H9 (cell line): ENCODE results near the gene EPO. TPM values are rescaled to one million over a fixed set of nuclear protein-coding genes. Genes with fewer than 3 reads are reported as not detected.

ENCODE experiments used
- DNase-seq: peaks from one replicate; pipeline ENCODE4 v3.0.0-alpha.2; 2017
- H2AFZ ChIP-seq: one replicate; pipeline ENCODE4 v1.6.1; 2013; ENCODE audit warnings: mild to moderate bottlenecking, low read length, control low read depth, moderate library complexity
- H2AK5ac ChIP-seq: 2 replicates; pipeline ENCODE4 v1.6.1; 2013; ENCODE audit warnings: low read length, control low read depth, mixed read lengths; ENCODE audit not compliant: insufficient read length
- H2BK120ac ChIP-seq: one replicate; pipeline ENCODE4 v1.6.1; 2013; ENCODE audit warnings: low read depth, mild to moderate bottlenecking, low read length, control low read depth, inconsistent platforms; ENCODE audit not compliant: poor library complexity, severe bottlenecking
- H2BK12ac ChIP-seq: 2 replicates; pipeline ENCODE4 v1.6.1; 2013; ENCODE audit warnings: low read length, control low read depth, mixed read lengths, low read depth; ENCODE audit not compliant: insufficient read length
- H2BK15ac ChIP-seq: 2 replicates; pipeline ENCODE4 v1.6.1; 2013; ENCODE audit warnings: low read depth, low read length, control low read depth
- H2BK20ac ChIP-seq: one replicate; pipeline ENCODE4 v1.6.1; 2013; ENCODE audit warnings: low read depth, mild to moderate bottlenecking, low read length, control low read depth, inconsistent platforms; ENCODE audit not compliant: poor library complexity, severe bottlenecking
- H2BK5ac ChIP-seq: 2 replicates; pipeline ENCODE4 v1.6.1; 2013; ENCODE audit warnings: low read length, control low read depth, mixed read lengths; ENCODE audit not compliant: insufficient read length
- H3K14ac ChIP-seq: 2 replicates; pipeline ENCODE4 v1.6.1; 2013; ENCODE audit warnings: low read length, control low read depth; ENCODE audit not compliant: insufficient read depth
- H3K18ac ChIP-seq: 2 replicates; pipeline ENCODE4 v1.6.1; 2013; ENCODE audit warnings: low read depth, mild to moderate bottlenecking, mixed read lengths, low read length, control low read depth; ENCODE audit not compliant: insufficient read length
- H3K23ac ChIP-seq: 2 replicates; pipeline ENCODE4 v1.6.1; 2013; ENCODE audit warnings: low read length, control low read depth, mixed read lengths, low read depth; ENCODE audit not compliant: insufficient read length
- H3K23me2 ChIP-seq: 2 replicates; pipeline ENCODE4 v1.6.1; 2013; ENCODE audit warnings: low read depth, mild to moderate bottlenecking, mixed read lengths, low read length, control low read depth; ENCODE audit not compliant: insufficient read length, poor library complexity, severe bottlenecking
- H3K27ac ChIP-seq: 2 replicates; pipeline ENCODE4 v1.5.1; 2013; ENCODE audit warnings: low read length, control low read depth, mixed read lengths, low read depth; ENCODE audit not compliant: insufficient read length
- H3K27me3 ChIP-seq: 2 replicates; pipeline ENCODE4 v1.6.1; 2013; ENCODE audit warnings: low read length, control low read depth, inconsistent platforms; ENCODE audit not compliant: insufficient read depth
- H3K4ac ChIP-seq: 2 replicates; pipeline ENCODE4 v1.6.1; 2013; ENCODE audit warnings: low read depth, mild to moderate bottlenecking, control low read depth, inconsistent platforms, low read length, moderate library complexity
- H3K4me1 ChIP-seq: 2 replicates; pipeline ENCODE4 v1.6.1; 2013; ENCODE audit warnings: low read length, control low read depth, inconsistent platforms; ENCODE audit not compliant: insufficient read depth
- H3K4me2 ChIP-seq: 2 replicates; pipeline ENCODE4 v1.6.1; 2013; ENCODE audit warnings: low read length, control low read depth, mixed read lengths; ENCODE audit not compliant: insufficient read length, insufficient read depth
- H3K56ac ChIP-seq: 2 replicates; pipeline ENCODE4 v1.6.1; 2013; ENCODE audit warnings: low read depth, mild to moderate bottlenecking, mixed read lengths, low read length, control low read depth; ENCODE audit not compliant: insufficient read length
- H3K79me1 ChIP-seq: 2 replicates; pipeline ENCODE4 v1.6.1; 2013; ENCODE audit warnings: low read depth, mild to moderate bottlenecking, moderate library complexity, low read length, control low read depth, inconsistent platforms; ENCODE audit not compliant: insufficient read depth, poor library complexity, severe bottlenecking
- H3K79me2 ChIP-seq: 2 replicates; pipeline ENCODE4 v1.6.1; 2013; ENCODE audit warnings: low read length, control low read depth, inconsistent platforms; ENCODE audit not compliant: insufficient read depth
- H3K9ac ChIP-seq: 2 replicates; pipeline ENCODE4 v1.6.1; 2013; ENCODE audit warnings: low read length, control low read depth, mixed read lengths; ENCODE audit not compliant: insufficient read length; ENCODE audit errors: extremely low read depth
- H3K9me3 ChIP-seq: one replicate; pipeline ENCODE4 v1.6.1; 2013; ENCODE audit warnings: low read depth, low read length, inconsistent platforms; ENCODE audit not compliant: control insufficient read depth
- H3T11ph ChIP-seq: one replicate; pipeline ENCODE4 v1.6.1; 2013; ENCODE audit warnings: mild to moderate bottlenecking, low read length, control low read depth, inconsistent platforms
- H4K20me1 ChIP-seq: one replicate; pipeline ENCODE4 v1.6.1; 2013; ENCODE audit not compliant: control insufficient read depth, insufficient read length, insufficient read depth
- H4K5ac ChIP-seq: 2 replicates; pipeline ENCODE4 v1.6.1; 2013; ENCODE audit warnings: low read depth, mild to moderate bottlenecking, mixed read lengths, low read length, control low read depth; ENCODE audit not compliant: insufficient read length
- H4K8ac ChIP-seq: replicated peaks from 2 replicates; pipeline ENCODE4 v1.6.1; 2013; ENCODE audit warnings: low read length, control low read depth, mixed read lengths, low read depth; ENCODE audit not compliant: insufficient read length
- H4K91ac ChIP-seq: 2 replicates; pipeline ENCODE4 v1.6.1; 2013; ENCODE audit warnings: low read depth, mild to moderate bottlenecking, moderate library complexity, mixed read lengths, low read length, control low read depth; ENCODE audit not compliant: insufficient read length
- H3K27ac Mint-ChIP-seq, 3 experiments: 2 replicates in 2 of 3; 3 replicates in 1 of 3; pipeline ENCODE4 v1.8.0; 2020 to 2021; ENCODE audit warnings: mixed read lengths in 3 of 3, mild to moderate bottlenecking in 1 of 3, moderate library complexity in 1 of 3
- H3K27me3 Mint-ChIP-seq: 2 replicates; pipeline ENCODE4 v1.8.0; 2021; ENCODE audit warnings: low read depth, mild to moderate bottlenecking, moderate library complexity, mixed read lengths
- H3K36me3 Mint-ChIP-seq, 3 experiments: 2 replicates in 2 of 3; 3 replicates in 1 of 3; pipeline ENCODE4 v1.8.0; 2020 to 2021; ENCODE audit warnings: low read depth in 3 of 3, mixed read lengths in 3 of 3; ENCODE audit not compliant: insufficient read depth in 1 of 3
- H3K4me1 Mint-ChIP-seq, 2 experiments: 2 replicates each; pipeline ENCODE4 v1.8.0; 2020; ENCODE audit warnings: mixed read lengths in 2 of 2
- H3K4me3 Mint-ChIP-seq, 2 experiments: 2 replicates in 1 of 2; 3 replicates in 1 of 2; pipeline ENCODE4 v1.8.0; 2020 to 2021; ENCODE audit warnings: mild to moderate bottlenecking in 2 of 2, mixed read lengths in 2 of 2, moderate library complexity in 1 of 2
- H3K9me3 Mint-ChIP-seq, 2 experiments: 2 replicates in 1 of 2; 3 replicates in 1 of 2; pipeline ENCODE4 v1.8.0; 2020; ENCODE audit warnings: mild to moderate bottlenecking in 2 of 2, mixed read lengths in 2 of 2, moderate library complexity in 1 of 2
- CTCF ChIP-seq: fragments of 200-600 bp; sonication (generic); conservative IDR thresholded peaks from 3 replicates; pipeline ENCODE4 v1.8.0; 2021; ENCODE audit warnings: antibody characterized with exemption, mild to moderate bottlenecking
- WGBS: extraction: QIAGEN DNeasy Blood & Tissue Kit; methylation state at CpG from one replicate; pipeline ENCODE4 v1.1.7; 2013; ENCODE audit warnings: missing lambda C conversion rate, low lambda C conversion rate, mixed read lengths; ENCODE audit not compliant: insufficient read length; ENCODE audit errors: extremely low coverage; 5-methylcytosine and 5-hydroxymethylcytosine counted together
- total RNA-seq: library from RNA; stranded (reverse); gene quantifications from 2 replicates; pipeline ENCODE4 v1.2.1, GENCODE V29; 2021

EPO gene
- total RNA-seq, 1 experiment from 2014 or later: 0.44 TPM

GRCh38 chr7:100676501-100677306 lies 43.6 kb upstream of the EPO start:
- Histone ChIP-seq H4K91ac (no peak overlapping the region), H3K14ac (no peak overlapping the region), H4K8ac (no peak overlapping the region), H2BK5ac (no peak overlapping the region), H2BK120ac (no peak overlapping the region), H3K79me1 (no peaks in the 10 kb centered on the region), H2AK5ac (no peak overlapping the region), H2AFZ (no peak overlapping the region), H3K27ac (no peak overlapping the region), H2BK20ac (no peak overlapping the region), H3K4me2 (no peak overlapping the region), H3K56ac (no peak overlapping the region), H4K20me1 (no peaks in the 10 kb centered on the region), H3K9me3 (no peaks in the 10 kb centered on the region), H3K79me2 (no peaks in the 10 kb centered on the region), H3T11ph (no peak overlapping the region), H2BK12ac (no peak overlapping the region), H4K5ac (no peak overlapping the region), H3K18ac (no peak overlapping the region), H3K4me1 (no peaks in the 10 kb centered on the region), H2BK15ac (no peak overlapping the region), H3K4ac (no peak overlapping the region), H3K9ac (no peak overlapping the region), H3K27me3 (no peaks in the 10 kb centered on the region), H3K23me2 (peaks cover 20% of the 10 kb centered on the region), H3K23ac (no peak overlapping the region)
- Mint-ChIP-seq H3K9me3 (no peaks in the 10 kb centered on the region), H3K4me1 (peaks cover 6 to 21% of the 10 kb centered on the region in 2 experiments), H3K4me3 (peak overlapping the region; percentile 61 to 80), H3K27ac (peak overlapping the region in 2 of 3 experiments; percentile 29 to 57; a peak in 2 of 7 replicates), H3K27me3 (peaks cover 18% of the 10 kb centered on the region), H3K36me3 (peaks cover 10 to 39% (median 36%) of the 10 kb centered on the region in 3 experiments; a peak in 6 of 7 replicates)
- no peak for DNase-seq
- no peak for TF ChIP-seq CTCF
- WGBS: no CpG with 5 or more reads among the region's 23 CpGs
